ENCODE results near the gene EXTL2. TPM values are rescaled to one million over a fixed set of nuclear protein-coding genes. Genes with fewer than 3 reads are reported as not detected.
A peak's percentile ranks its signal among the peaks of the same experiment; 100 is the strongest.

EXTL2 gene
- total and polyA plus RNA-seq, 11 donors: 5.4 to 9.6 (median 8.3) TPM

GRCh38 chr1:100903777-100904176 is 9.1 kb upstream of the EXTL2 start:
- no peak for DNase-seq
- ATAC-seq: no peak
- Histone ChIP-seq H3K4me3 (no peak overlapping the region), H3K36me3 (peaks cover 0 to 98% (median 85%) of the 10 kb centered on the region in 9 donors), H3K4me1 (peaks cover 0 to 2% (median 0%) of the 10 kb centered on the region in 12 donors), H3K27me3 (no peaks in the 10 kb centered on the region), H3K9me3 (peaks cover 0 to 12% (median 0%) of the 10 kb centered on the region in 12 donors), H3K27ac (no peak overlapping the region)
- TF ChIP-seq CTCF (IDR thresholded peaks at IDR 0.05) (no peak), POLR2A (IDR thresholded peaks at IDR 0.05) (no peak)
- intact Hi-C loops (cut with DNase I): no loop called here
- 95 to 100% (median 97%) methylated on average over 1 of the region's 1 CpG for WGBS, 4 donors

- 96 to 100% (median 99%) methylated on average over 1 of the region's 1 CpG for WGBS, 4 donors
- H3K4me3 ChIP-seq: no peak overlapping the region
- TF ChIP-seq CTCF (IDR thresholded peaks at IDR 0.05) (no peak), POLR2A (IDR thresholded peaks at IDR 0.05) (no peak)
- DNase-seq: no peak
- H3K27me3 ChIP-seq: no peaks in the 10 kb centered on the region
- intact Hi-C loops (cut with DNase I): no loop called here
- H3K9me3 ChIP-seq: peaks cover 0 to 12% (median 0%) of the 10 kb centered on the region in 12 donors
- H3K27ac ChIP-seq: no peak overlapping the region
- H3K36me3 ChIP-seq: peaks cover 0 to 90% (median 72%) of the 10 kb centered on the region in 9 donors
- peaks cover 0 to 16% (median 5%) of the 10 kb centered on the region in 12 donors for H3K4me1 ChIP-seq
- ATAC-seq: no peak
Measured at GRCh38 chr1:100902365-100902764, 7.7 kb upstream of the EXTL2 start.

- H3K4me1 ChIP-seq: peaks cover 0 to 37% (median 21%) of the 10 kb centered on the region in 12 donors
- no peaks in the 10 kb centered on the region for H3K9me3 ChIP-seq
- peak in 2 of 4 donors; percentile 0 to 12 for ATAC-seq
- H3K4me3 ChIP-seq: peak overlapping the region; percentile 72 to 94 (median 80)
- peaks cover 0 to 37% (median 24%) of the 10 kb centered on the region in 9 donors for H3K36me3 ChIP-seq
- H3K27ac ChIP-seq: peak overlapping the region; percentile 86 to 98 (median 95)
- intact Hi-C loops (cut with DNase I): loop anchor here in 3 of 10 donors (5.0 to 10.0 kb wide), 2 partner anchors 762 to 764 kb away; partner anchors contain the start of genes SASS6 (in 3 of the 3) and TRMT13 (in 3 of the 3)
- WGBS, 4 donors: 1 to 2% (median 2%) methylated on average over 12 of the region's 12 CpGs
- DNase-seq: peak in 1 of 5 donors; percentile 10
- TF ChIP-seq POLR2A (IDR thresholded peaks at IDR 0.05): no peak
- TF ChIP-seq CTCF (IDR thresholded peaks at IDR 0.05): no peak
- no peaks in the 10 kb centered on the region for H3K27me3 ChIP-seq
Measured at GRCh38 chr1:100896481-100896982, 1.9 kb upstream of the EXTL2 start.

GRCh38 chr1:100895540-100896480 is 1.2 kb upstream of the EXTL2 start, which contains the start of gene SLC30A7:
Gene SLC30A7, plus strand, starts transcription at chr1:100896090. Its CDS starts 173 bp downstream, at chr1:100896263.
- Histone ChIP-seq H3K9me3 (no peaks in the 10 kb centered on the region), H3K27me3 (no peaks in the 10 kb centered on the region), H3K36me3 (peaks cover 0 to 30% (median 18%) of the 10 kb centered on the region in 9 donors), H3K4me3 (peak within 1 kb of the TSS; percentile 72 to 94 (median 80)), H3K4me1 (peaks cover 0 to 37% (median 21%) of the 10 kb centered on the region in 12 donors), H3K27ac (peak within 1 kb of the TSS; percentile 86 to 98 (median 95))
- peak; percentile 93 to 98 (median 96) for ATAC-seq
- WGBS, 4 donors: 0 to 1% (median 0%) methylated on average over 55 to 62 of the region's 62 CpGs
- TF ChIP-seq CTCF (IDR thresholded peaks at IDR 0.05): no peak
- peak in 1 of 2 donors; percentile 57 for TF ChIP-seq POLR2A (IDR thresholded peaks at IDR 0.05)
- intact Hi-C loops (cut with DNase I): loop anchor here in 3 of 10 donors (5.0 to 10.0 kb wide), 2 partner anchors 761 to 764 kb away; partner anchors contain the start of genes SASS6 (in 3 of the 3) and TRMT13 (in 3 of the 3)
- DNase-seq: peak; percentile 95 to 98 (median 96)
